ENCODE measurements around the gene ADGRA1.

- TF ChIP-seq CTCF (IDR thresholded peaks at IDR 0.05) (no peak), EP300 (IDR thresholded peaks at IDR 0.05) (no peak), POLR2AphosphoS5 (IDR thresholded peaks at IDR 0.05) (no peak)
Measured at GRCh38 chr10:133058331-133059092, 29.2 kb upstream of the ADGRA1 start.
